KOPT-K1 (cell line): ENCODE results near the gene UQCR10.

ENCODE experiments used
- H3K27ac ChIP-seq: fragments of 200-600 bp; sonication (generic); 2 replicates; pipeline ENCODE4 v1.5.1; 2016; ENCODE audit warnings: antibody characterized with exemption, mild to moderate bottlenecking, low read depth, low read length; ENCODE audit not compliant: poor library complexity, severe bottlenecking
- H3K36me3 ChIP-seq: fragments of 200-600 bp; sonication (generic); 2 replicates; pipeline ENCODE4 v1.5.1; 2017; ENCODE audit warnings: antibody characterized with exemption, mild to moderate bottlenecking, low read length, moderate library complexity; ENCODE audit not compliant: insufficient read depth
- H3K9me3 ChIP-seq: fragments of 200-600 bp; sonication (generic); 2 replicates; pipeline ENCODE4 v1.5.1; 2017; ENCODE audit warnings: antibody characterized with exemption, low read length, mild to moderate bottlenecking; ENCODE audit not compliant: insufficient read depth, poor library complexity, severe bottlenecking

The UQCR10 gene

DNA sequence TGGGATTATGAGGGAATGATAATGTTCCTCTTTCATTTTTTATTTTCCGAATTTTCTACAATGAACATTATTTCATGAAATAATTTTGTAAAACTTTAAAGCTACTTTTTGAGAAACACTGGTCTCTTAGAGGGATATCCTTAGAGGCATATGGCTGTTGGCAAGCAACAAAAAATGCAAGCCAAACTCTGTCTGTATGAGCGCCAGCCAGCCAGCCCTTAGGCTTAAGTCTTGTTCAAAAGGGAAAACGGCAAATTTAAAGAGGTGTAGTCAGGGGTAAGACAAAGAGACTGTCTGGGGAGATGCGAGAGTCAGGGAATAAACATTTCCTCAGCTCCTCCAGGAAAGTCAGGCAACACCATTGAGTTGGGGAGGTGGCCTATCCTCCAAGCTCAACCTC, 48.4 kb downstream of the UQCR10 start:
- Histone ChIP-seq H3K27ac (no peak overlapping the region), H3K9me3 (no peaks in the 10 kb centered on the region), H3K36me3 (peaks cover 99% of the 10 kb centered on the region)

DNA sequence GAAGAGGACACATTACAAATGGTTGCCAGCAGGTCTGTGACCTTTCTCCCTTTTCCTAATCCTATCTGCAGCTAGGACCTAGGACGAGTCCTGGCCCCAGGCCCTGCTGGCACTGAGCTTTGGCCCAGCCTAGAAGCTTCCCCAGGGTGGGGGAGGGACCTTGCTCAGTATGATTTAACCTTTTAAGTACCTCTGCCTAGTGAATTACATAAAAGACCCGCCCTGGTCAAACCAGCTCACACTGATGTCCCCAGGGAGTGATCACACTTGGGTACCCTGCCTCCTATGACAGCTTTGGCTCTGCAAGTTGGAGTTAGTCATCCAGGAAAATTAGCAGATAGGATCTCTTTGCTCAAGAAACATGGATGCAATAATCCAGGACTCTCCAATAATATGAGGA, 49.0 kb downstream of the UQCR10 start:
- H3K9me3 ChIP-seq, result no peaks in the 10 kb centered on the region
- no peak overlapping the region for H3K27ac ChIP-seq
- H3K36me3 ChIP-seq, result peaks cover 99% of the 10 kb centered on the region

DNA sequence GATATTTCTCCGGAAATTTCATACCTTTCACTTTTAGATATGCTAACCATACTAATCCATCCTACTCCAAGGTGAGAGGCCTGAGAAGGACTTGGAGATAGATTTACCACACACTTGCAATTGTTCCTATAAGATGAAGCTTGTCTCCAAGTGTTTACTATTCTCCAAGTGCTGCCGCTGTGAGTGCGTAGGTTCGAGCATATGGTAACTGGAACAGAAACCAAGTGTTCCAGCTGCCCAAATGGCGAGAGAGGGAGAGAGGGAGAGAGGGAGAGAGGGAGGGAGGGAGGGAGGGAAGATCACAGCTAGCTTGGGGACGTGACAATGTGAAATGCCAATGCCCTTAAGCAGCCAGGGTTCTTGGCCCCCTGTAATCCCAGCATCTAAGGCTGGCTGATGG, 49.4 kb downstream of the UQCR10 start:
- Histone ChIP-seq H3K9me3 (no peaks in the 10 kb centered on the region), H3K36me3 (peaks cover 99% of the 10 kb centered on the region), H3K27ac (no peak overlapping the region)

DNA sequence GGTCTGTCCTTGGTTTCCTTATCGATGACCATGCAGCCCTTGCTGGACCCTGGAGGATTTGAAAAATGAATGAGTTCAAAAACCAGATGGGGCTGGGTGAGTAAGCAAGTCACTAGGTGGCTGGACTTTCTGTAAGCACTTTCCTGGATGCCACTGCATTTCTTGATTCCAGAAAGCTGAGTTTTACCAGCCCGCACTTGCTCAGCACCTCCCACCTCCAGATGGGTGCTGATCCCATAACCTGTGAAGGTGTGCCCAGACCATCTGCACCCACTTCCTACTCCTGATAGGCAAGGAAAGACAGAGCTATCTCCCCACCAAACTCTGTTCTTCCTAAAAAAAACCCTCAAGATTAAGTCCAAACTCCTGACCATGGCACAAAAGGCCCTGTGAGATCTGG, 49.8 kb downstream of the UQCR10 start:
- Histone ChIP-seq H3K36me3 (peaks cover 99% of the 10 kb centered on the region), H3K27ac (no peak overlapping the region), H3K9me3 (no peaks in the 10 kb centered on the region)

DNA sequence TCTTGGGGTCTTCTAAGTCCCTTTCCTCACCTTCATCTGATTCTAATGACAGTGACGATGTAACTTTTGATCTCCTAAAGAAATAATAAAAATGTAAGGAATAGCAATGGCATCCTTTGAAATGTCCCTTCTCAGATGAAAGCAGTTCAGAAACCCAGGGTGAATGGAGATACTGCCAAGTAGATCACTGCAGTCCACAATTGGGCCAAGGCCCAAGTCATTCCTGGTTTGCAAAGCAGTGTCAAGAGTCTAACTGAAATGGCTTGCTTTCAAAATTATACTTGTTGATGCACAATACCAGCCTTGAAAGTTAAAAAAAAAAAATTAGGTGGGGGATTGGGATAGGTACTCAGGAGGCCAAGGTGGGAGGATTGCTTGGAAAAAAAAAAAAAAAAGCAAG, 50.6 kb downstream of the UQCR10 start:
- no peak overlapping the region for H3K27ac ChIP-seq
- H3K36me3 ChIP-seq, result peaks cover 99% of the 10 kb centered on the region
- H3K9me3 ChIP-seq, result no peaks in the 10 kb centered on the region

DNA sequence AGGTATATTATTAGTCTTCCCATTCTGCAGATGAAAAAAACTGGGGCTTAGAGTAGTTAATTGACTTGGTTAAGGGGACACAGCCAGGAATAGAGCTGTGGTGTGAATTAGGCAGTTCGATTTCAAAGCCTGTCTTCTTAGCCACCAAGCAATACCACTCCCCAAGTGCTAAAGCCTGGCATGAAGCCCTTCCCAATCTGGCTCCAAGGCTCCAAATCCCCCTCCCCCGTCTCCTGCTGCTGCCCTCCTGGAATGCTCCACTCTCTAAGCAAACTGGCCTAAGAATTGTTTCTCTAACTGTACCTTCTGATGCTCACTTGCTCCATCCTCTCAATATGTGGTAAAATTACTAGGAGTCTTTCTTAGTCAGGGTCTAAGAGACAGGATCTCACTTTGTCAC, 52.3 kb downstream of the UQCR10 start:
- Histone ChIP-seq H3K9me3 (no peaks in the 10 kb centered on the region), H3K36me3 (peaks cover 99% of the 10 kb centered on the region), H3K27ac (no peak overlapping the region)
